ENCODE data around the gene AGBL1.

DNA sequence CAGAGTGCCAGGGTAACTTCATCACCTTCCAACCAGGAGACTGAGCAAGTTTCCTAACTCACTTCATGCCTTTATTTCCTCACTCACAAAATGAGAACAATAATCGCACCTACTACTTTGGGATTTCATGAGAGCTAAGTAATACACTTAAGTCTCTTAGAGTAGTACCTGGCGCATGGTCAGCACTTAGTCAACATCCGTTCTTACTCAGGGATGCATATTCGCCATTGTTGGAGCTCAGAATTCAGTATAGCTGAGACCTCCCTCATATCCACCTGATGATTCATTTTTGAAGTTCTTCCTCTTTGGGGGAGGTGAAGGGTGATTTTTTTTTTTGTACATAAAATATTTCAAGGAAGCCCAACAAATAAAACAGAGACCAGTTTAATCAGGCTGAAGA lies 188.2 kb downstream of the AGBL1 start:
- TF ChIP-seq NFIC (IDR thresholded peaks at IDR 0.05) (no peak), REST (IDR thresholded peaks at IDR 0.05; ENCODE audit: low read depth) (no peak), YY1 (IDR thresholded peaks at IDR 0.05; ENCODE audit: low read depth) (no peak), CEBPB (IDR thresholded peaks at IDR 0.05) (no peak), EGR1 (IDR thresholded peaks at IDR 0.05) (no peak), EP300 (IDR thresholded peaks at IDR 0.05; ENCODE audit: borderline replicate concordance) (no peak)

Data from Ishikawa (cell line).